ENCODE results near the gene ANKS1B. TPM values are rescaled to one million over a fixed set of nuclear protein-coding genes. Genes with fewer than 3 reads are reported as not detected.

The ANKS1B gene
- total RNA-seq, 1 experiment from 2014 or later, result 0.61 TPM

GRCh38 chr12:99049774-99050173 lies 935.0 kb downstream of the ANKS1B start:
- ChIA-PET CTCF (no interaction called here), POLR2A (no interaction called here)
- intact Hi-C loops (cut with micrococcal nuclease; ENCODE audit: unreplicated experiment), result loop anchor here (10.0 kb wide), 1 partner anchor 205 kb away; no protein-coding TSS in a partner anchor
- no peak for TF ChIP-seq CTCF (IDR thresholded peaks at IDR 0.05; ENCODE audit: insufficient read depth in 1 of 2, low read depth in 1 of 2, low read length in 1 of 2, severe bottlenecking in 1 of 2, unreplicated experiment in 1 of 2)
- BruUV-seq (replicated peaks), result no TSS peak
- H3K9me3 ChIP-seq, result peaks cover 8% of the 10 kb centered on the region
- H3K4me3 ChIP-seq (ENCODE audit: low read depth, low read length), result no peak overlapping the region
- H3K9me3 Mint-ChIP-seq (ENCODE audit: unreplicated experiment), result peaks cover 31% of the 10 kb centered on the region
- no peaks in the 10 kb centered on the region for H3K36me3 Mint-ChIP-seq (ENCODE audit: insufficient read depth, unreplicated experiment)
- H3K4me3 Mint-ChIP-seq (ENCODE audit: unreplicated experiment), result no peak overlapping the region
- H3K4me1 Mint-ChIP-seq (ENCODE audit: low read depth, unreplicated experiment), result no peaks in the 10 kb centered on the region
- DNase-seq, result no peak
- no peaks in the 10 kb centered on the region for H3K36me3 ChIP-seq (ENCODE audit: control insufficient read depth, insufficient read depth, low read length)
- no peak overlapping the region for H3K27ac Mint-ChIP-seq (ENCODE audit: unreplicated experiment)
- no peaks in the 10 kb centered on the region for H3K27me3 ChIP-seq (replicated peaks; ENCODE audit: control insufficient read depth, insufficient read depth, low read length)
- peaks cover 8% of the 10 kb centered on the region for H3K27me3 Mint-ChIP-seq (ENCODE audit: insufficient read depth, unreplicated experiment)
- no peaks in the 10 kb centered on the region for H3K4me1 ChIP-seq

GRCh38 chr12:99045158-99045557 lies 939.6 kb downstream of the ANKS1B start:
- POLR2A ChIA-PET, result no interaction called here

GRCh38 chr12:99043319-99043914 lies 941.3 kb downstream of the ANKS1B start:
- BruUV-seq (replicated peaks), result no TSS peak
- H3K4me3 Mint-ChIP-seq (ENCODE audit: unreplicated experiment), result no peak overlapping the region
- CTCF ChIA-PET, result interaction anchor here (1.6 kb wide), 1 partner anchor 616 kb away, joined by 4 read pairs; no protein-coding TSS in a partner anchor
- H3K27me3 Mint-ChIP-seq (ENCODE audit: insufficient read depth, unreplicated experiment), result peaks cover 11% of the 10 kb centered on the region
- H3K9me3 Mint-ChIP-seq (ENCODE audit: unreplicated experiment), result peaks cover 29% of the 10 kb centered on the region
- Histone ChIP-seq H3K4me3 (ENCODE audit: low read depth, low read length) (no peak overlapping the region), H3K27me3 (replicated peaks; ENCODE audit: control insufficient read depth, insufficient read depth, low read length) (no peaks in the 10 kb centered on the region), H3K4me1 (no peaks in the 10 kb centered on the region), H3K36me3 (ENCODE audit: control insufficient read depth, insufficient read depth, low read length) (no peaks in the 10 kb centered on the region), H3K9me3 (peaks cover 8% of the 10 kb centered on the region)
- H3K36me3 Mint-ChIP-seq (ENCODE audit: insufficient read depth, unreplicated experiment), result no peaks in the 10 kb centered on the region
- peak; percentile 86 to 89 for TF ChIP-seq CTCF (IDR thresholded peaks at IDR 0.05; ENCODE audit: insufficient read depth in 1 of 2, low read depth in 1 of 2, low read length in 1 of 2, severe bottlenecking in 1 of 2, unreplicated experiment in 1 of 2)
- no peaks in the 10 kb centered on the region for H3K4me1 Mint-ChIP-seq (ENCODE audit: low read depth, unreplicated experiment)
- no peak overlapping the region for H3K27ac Mint-ChIP-seq (ENCODE audit: unreplicated experiment)
- POLR2A ChIA-PET, result no interaction called here
- peak; percentile 53 to 66 for DNase-seq
- intact Hi-C loops (cut with micrococcal nuclease; ENCODE audit: unreplicated experiment), result loop anchor here (1.0 to 10.0 kb wide), 4 partner anchors 211 to 724 kb away; no protein-coding TSS in a partner anchor

More at GRCh38 chr12:99045158-99045557, 939.6 kb downstream of the ANKS1B start:
- H3K27me3 ChIP-seq (replicated peaks; ENCODE audit: control insufficient read depth, insufficient read depth, low read length), result no peaks in the 10 kb centered on the region
- H3K27ac Mint-ChIP-seq (ENCODE audit: unreplicated experiment), result no peak overlapping the region
- H3K36me3 ChIP-seq (ENCODE audit: control insufficient read depth, insufficient read depth, low read length), result no peaks in the 10 kb centered on the region
- peaks cover 31% of the 10 kb centered on the region for H3K9me3 Mint-ChIP-seq (ENCODE audit: unreplicated experiment)
- H3K4me1 ChIP-seq, result no peaks in the 10 kb centered on the region
- H3K9me3 ChIP-seq, result peaks cover 8% of the 10 kb centered on the region
- H3K4me1 Mint-ChIP-seq (ENCODE audit: low read depth, unreplicated experiment), result no peaks in the 10 kb centered on the region
- no peaks in the 10 kb centered on the region for H3K36me3 Mint-ChIP-seq (ENCODE audit: insufficient read depth, unreplicated experiment)
- TF ChIP-seq CTCF (IDR thresholded peaks at IDR 0.05; ENCODE audit: insufficient read depth in 1 of 2, low read depth in 1 of 2, low read length in 1 of 2, severe bottlenecking in 1 of 2, unreplicated experiment in 1 of 2), result no peak
- CTCF ChIA-PET, result interaction anchor here (0.6 to 1.0 kb wide), 2 partner anchors 106 to 723 kb away, joined by 3 to 4 read pairs; no protein-coding TSS in a partner anchor
- peaks cover 10% of the 10 kb centered on the region for H3K27me3 Mint-ChIP-seq (ENCODE audit: insufficient read depth, unreplicated experiment)
- no peak overlapping the region for H3K4me3 ChIP-seq (ENCODE audit: low read depth, low read length)
- no peak for DNase-seq
- H3K4me3 Mint-ChIP-seq (ENCODE audit: unreplicated experiment), result no peak overlapping the region
- intact Hi-C loops (cut with micrococcal nuclease; ENCODE audit: unreplicated experiment), result loop anchor here (10.0 kb wide), 1 partner anchor 210 kb away; no protein-coding TSS in a partner anchor
- BruUV-seq (replicated peaks), result no TSS peak

All from Caco-2 (cell line).